Nucleus accumbens (tissue), 56 donors: ENCODE data around the gene FAM184A.

ENCODE experiments used
- DNase-seq, 56 donors: peaks; one replicate each; lab custom pipeline; 2025; lab: John Stamatoyannopoulos, UW

Gene FAM184A

DNA sequence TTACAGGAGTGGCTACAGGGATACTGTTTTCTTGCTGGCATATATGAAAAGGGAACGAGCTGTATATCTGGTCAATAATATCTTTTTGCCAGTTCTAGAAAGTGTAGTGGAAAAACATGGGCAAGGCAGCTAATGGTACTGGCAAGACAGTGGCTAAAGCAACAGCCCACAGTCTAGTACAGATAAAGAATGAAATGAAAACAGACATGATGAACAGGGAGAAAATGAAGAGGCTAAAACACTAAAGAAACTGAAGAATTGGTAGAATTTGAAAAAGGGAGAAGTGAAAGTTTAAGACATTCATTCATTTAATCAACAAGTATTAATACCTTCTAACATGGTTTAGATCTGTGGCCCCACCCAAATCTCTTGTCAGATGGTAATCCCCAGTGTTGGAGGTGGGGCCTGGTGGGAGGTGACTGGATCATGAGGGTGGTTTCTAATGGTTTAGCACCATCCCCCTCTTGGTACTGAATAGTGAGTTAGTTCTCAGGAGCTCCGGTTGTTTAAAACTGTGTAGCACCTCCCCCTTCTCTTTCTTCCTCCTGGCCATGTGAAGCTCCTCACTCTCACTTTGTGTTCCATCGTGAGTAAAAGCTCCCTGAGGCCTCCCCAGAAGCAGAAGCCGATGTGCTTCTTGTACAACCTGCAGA lies 18.1 kb downstream of the FAM184A start:
- no peak for DNase-seq

DNA sequence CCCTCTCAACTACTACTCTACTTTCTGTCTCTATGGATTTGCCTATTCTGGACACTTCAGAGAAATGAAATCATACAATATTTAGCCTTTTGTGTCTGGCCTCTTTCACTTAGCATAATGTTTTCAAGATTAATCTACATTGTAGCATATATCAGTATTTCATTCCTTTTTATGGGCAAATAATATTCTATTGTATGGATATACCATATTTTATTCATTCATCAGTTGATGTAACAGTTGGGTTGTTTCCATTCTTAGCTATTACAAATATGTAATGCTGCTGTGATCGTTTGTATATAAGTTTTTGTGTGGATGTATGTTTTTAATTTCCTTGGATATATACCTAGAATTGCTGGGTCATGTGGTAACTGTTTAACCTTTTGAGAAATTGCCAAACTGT lies 23.4 kb downstream of the FAM184A start:
- no peak for DNase-seq

DNA sequence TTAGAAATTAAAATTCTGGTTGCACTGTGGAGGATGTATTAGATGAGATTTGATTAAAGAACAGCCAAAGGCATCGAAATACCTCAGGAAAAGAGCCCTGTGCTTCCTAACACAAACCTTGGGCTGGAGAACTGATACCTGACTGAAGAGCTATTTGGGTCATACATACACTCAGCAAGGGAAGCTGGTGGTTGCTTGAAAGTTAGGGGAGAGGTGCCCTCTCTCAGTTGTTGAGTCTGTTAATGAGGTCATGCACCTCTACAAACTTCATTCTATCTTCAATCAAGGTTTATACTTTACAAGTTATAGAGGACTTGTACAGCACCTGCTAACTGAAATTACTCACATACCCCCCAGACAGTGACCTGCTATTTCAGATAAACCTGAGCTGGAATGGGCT lies 25.5 kb downstream of the FAM184A start:
- no peak for DNase-seq

DNA sequence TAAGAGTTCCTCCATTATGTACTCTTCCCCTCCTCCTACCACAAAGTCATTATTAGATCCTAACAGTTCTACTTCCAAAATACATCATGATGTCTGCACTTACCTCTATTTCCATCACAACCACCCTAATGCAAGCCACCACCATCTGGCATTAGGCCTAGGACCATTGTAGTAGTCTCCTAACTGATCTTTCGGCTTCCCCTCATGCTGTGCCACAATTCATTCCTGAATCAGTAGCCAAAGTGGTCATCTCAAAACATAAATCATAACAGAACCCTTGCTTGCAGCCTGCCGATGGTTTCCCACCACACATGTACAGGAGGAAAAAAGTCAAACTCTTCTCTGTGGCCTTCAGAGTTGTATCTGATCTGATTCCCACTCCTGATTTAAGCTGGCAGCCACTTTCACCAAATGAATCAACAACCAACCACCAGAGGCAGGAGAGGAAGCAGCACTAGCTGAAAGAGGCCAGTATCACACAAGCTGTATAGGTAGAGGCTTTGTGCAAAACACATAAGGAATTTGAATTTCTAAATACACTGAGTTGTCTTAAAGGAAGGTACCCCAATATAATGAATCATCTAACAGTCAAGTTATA lies 26.1 kb downstream of the FAM184A start:
- DNase-seq: no peak

DNA sequence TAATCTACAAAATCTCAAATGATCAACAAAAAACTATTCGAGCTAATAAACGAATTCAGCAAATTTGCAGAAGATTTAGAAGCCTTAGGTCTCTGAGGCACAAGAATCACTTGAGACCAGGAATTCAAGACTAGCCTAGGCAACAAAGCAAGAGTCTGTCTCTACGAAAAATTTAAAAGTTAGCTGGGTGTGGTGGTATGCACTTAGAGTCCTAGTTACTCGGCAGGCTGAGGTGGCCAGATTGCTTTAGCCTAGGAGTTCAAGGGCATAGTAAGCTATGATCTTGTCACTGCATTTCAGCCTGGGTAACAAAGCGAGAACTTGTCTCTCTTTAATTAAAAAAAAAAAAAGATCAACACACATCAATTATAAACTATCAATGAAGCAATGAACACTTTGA lies 34.2 kb downstream of the FAM184A start:
- no peak for DNase-seq

DNA sequence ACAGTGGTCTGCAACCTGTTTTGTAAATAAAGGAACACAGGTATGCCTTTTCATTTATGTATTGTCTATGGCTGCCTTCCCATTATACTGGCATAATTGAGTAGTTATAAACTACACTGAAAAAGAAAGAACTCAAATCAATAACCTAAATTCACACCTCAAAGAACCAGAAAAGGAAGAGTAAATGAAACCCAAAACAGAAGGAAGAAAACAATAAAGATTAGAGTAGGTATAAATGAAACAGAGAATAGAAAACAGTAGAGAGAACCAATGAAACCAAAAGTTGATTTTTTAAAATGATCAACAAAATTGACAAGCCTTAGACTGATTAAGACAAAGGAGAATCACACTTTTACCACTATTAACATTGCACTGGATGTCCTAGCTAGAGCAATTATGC lies 34.7 kb downstream of the FAM184A start:
- no peak for DNase-seq

DNA sequence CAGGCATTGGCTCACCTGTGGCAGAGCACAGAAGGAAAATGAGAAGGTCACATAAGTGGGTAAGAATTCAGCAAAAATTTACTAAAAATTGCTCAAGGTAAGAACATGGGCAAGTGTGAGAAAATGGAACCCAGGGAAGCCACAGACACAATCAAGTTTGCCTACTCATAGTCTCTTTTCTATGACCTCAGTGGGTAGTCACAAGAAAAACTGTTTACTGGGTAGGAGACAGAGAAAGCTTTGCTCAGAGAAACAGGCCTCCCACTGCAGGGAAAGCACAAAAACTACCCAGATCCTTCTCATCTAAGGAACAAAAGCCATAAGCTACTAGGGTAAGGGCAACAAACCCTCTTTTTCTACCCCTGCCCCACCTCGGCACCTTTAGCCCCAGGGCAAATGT lies 35.2 kb downstream of the FAM184A start:
- no peak for DNase-seq

DNA sequence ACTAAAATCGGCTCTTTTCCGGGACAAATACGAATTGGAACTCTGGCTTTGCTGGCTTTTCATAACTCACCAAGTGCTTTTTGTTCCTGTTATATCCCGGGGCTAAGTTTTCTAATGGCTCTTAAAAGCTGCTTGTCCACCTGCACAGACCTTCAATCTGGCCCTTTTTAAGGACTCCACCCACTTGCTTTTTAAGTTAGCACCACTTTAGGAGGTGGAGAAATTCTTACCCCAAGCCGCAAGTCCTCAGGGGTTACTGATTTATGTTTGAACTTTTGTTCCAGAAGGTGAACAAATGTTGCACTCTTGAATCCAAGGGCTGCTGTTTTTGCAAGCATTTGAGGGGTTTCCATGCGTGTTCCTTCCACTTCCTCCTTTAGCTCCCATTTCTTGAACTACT lies 37.8 kb downstream of the FAM184A start:
- no peak for DNase-seq

DNA sequence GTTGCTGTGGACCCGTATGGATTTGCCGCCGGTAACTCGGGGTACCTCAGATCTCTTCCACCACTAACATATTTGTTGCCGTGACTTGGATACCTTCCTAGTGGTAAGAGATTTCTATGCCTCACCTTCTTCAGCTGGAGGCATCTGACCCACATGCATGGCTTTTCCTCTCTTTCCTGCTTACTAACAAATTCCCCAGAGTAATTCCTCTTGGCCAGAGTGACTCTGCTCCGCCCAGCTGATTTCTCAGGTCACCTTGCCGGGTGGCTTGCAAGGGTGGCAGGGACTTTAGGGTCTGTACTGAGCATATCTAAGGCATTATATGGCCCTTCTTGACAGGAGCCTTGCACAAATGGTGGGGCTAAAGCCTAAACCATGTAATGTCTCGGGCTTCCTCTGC lies 38.2 kb downstream of the FAM184A start:
- DNase-seq: no peak

DNA sequence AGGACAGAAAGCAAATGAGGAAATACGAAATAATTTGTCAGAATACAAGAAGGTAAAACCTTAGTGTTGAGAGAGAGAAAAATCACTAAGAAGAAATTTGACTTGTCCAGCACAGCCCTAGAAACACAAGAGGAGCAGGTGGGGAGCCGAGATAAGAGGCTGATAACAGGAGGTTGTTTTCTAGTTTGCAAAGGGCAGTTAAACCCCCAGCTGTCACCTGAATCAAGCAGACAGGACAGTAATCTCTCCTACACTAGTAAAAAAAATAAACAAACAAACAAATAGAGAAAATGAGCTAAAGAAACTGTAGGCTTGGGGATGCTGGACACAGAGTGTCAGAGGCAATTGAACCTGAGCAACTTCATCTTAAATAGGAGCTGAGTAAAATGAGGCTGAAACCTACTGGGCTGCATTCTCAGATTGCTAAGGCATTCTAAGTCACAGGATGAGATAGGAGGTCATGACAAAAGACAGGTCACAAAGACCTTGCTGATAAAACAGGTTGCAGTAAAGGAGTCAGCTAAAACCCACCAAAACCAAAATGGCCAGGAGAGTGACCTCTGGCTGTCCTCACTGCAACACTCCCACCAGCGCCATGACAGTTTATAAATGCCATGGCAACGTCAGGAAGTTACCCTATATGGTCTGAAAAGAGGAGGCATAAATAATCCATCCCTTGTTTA lies 40.4 kb downstream of the FAM184A start:
- DNase-seq: no peak

DNA sequence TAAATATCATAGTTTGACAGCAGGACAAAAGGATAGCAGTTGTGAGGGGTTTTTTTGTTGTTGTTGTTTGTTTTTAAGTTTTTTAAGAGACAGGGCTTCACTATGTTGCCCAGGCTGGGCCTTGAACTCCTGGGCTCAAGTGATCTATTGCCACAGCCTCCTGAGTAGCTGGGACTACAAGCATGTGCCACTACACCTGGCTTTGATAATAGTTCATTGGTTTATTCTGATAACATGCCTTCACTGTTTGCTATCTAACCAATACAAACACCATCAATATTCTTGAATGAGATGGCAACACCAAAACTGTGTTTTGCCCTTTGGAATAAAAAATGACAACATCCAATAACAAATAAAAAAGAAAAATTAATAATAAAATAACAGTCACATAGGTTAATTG lies 41.2 kb downstream of the FAM184A start:
- DNase-seq: no peak

DNA sequence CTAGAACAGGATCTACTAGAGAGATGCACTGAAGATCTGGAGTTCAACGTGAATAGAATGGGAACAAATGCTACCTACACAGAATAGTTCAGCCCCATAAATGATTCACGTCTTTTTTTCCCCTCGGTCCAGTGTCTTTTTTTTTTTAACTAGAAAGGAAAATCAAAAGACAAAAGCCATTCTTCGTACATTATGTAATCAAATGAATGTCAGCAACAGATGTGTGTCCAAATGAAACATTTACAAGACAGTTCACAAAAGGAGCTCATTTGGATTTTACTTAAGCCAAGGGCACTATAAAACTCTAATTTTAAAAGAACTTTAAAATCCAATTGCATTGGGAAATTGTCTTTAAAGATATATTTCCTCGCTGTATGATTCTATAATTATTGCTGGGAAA lies 42.4 kb downstream of the FAM184A start:
- DNase-seq: no peak

DNA sequence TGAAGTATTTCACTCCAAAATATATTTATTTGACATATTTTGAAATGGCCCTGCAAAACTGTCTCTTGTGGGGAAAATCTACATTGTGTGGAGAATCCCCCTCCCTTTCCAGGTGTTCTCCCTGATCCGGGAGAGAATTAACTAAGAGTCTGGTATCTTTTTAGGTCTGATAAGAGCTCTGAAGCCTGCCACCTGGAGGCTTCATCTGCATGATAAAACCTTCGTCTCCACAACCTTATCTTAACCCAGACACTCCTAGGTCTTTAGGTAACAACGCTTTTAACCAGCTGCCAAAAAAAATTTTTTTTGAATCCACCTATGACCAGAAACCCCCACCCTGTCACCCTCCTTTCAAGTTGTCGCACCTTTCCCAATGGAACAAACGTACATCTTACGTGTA lies 43.0 kb downstream of the FAM184A start:
- no peak for DNase-seq

DNA sequence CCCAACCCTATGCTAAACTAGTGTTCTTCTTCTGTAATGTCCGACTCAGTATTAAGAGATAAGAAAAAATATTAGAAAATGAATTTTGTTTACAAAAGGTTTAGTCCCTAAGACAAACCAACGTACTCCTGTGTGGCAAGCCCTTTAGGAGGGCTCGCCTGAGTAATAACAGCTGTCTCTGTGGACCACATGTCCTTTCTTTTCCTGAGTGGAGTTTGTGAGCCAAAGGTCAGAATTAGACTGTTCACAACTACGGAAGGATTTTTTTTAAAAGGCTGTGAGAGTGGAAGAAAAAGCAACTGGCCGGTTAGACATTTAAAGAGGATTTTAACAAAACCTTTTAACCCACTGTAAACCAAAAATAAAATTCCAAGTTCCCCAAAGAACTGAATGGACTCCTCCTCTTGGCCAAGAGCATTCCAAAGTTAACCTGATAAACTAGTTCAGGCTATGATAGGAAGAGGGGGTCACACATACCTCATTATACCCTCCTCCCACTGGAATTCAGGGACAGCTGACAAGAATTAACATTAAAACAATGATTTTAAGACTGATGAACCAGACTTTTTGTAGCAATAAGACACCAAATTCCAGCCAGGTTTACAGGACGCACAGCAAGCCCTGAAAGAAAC lies 43.5 kb downstream of the FAM184A start:
- no peak for DNase-seq

DNA sequence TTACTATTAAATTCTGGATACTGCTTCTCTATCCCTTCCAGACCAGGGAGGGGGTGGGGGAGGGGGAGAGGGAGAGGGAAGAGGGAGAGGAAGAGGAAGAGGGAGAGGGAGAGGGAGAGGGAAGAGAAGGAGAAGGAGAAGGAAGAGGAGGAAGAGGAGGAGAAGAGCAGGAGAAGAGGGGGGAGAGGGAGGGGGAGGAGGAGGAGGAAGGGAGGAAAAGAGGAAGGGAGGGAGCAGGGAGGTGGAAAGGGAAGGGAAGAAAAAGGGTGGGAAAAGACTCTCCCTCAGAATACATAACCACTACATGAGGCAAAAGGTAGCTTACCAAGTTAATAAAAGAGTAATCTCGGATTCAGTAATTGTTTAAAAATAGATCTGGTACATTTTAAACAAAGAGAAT lies 46.0 kb downstream of the FAM184A start:
- no peak for DNase-seq

DNA sequence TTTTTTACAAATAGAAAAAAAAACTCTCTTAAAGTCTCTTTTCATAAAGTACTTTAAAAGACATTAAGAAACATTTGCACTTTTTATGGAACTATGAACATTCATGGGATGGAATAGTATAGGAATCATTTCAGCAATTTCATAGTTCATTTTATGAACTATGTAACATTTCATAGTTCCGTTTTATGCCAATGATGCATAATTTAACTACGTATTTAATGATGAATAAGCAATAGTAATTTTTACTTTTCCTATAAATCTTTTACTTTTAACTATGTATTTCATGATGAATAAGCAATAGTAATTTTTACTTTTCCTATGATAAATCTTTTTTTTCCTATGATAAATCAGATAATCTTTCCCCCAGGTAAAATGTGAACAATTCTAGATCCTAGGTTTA lies 47.7 kb downstream of the FAM184A start:
- no peak for DNase-seq

DNA sequence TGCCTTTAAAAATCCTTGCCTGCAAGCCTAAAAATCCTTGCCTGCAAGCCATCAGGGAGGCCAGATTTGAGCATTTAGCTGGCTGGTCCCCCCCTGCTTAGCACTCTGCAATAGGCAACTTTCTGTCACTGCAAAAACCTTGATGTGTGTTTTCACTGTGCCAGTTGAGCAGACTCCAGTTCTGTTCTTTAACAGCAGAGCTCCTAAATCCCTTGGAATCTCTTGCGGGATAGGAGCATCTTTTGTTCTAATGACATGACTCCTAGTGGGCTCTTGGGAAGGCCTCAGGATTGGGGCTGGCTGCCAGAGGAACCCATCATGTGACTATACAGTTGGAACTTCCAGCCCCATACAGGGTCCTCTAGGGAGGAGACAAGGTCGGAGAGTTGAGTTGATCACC lies 50.4 kb downstream of the FAM184A start:
- DNase-seq: peak in 1 of 56 donors; percentile 6

DNA sequence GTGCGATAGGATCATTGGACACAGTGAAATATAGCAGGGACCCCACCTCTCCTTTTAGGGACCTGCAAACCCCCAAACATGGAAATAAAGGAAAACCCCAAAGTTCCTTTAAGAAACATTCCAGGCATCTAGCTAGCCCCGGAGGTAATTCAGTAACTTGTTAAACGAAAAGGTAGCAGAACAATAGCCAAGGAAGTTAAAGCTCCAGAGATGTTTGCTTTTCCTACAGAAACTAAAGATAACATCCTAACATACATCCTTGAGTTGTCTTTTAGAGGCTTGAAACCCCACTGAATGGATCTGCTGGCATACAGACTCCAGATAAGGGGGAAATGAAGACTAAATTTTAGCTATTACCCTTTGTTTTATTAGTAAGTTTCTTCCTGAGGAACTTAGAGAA lies 51.0 kb downstream of the FAM184A start:
- DNase-seq: no peak

DNA sequence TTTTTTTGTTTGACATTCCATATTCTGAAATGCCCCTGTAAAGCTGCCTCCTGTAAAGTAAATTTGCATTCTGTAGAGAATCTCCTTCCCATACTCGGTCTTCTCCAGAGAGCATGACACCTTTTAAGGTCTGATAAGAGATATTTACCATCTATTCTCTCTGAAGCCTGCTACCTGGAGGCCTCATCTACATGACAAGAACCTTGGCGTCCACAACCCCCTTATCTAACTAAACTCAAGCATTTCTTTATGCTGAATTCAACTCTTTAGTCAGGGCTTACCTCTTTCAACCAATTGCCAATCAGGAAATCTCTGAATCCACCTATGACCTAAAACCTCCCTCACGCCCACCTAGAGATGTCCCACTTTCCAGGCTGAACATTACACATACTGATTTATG lies 51.6 kb downstream of the FAM184A start:
- DNase-seq: no peak

DNA sequence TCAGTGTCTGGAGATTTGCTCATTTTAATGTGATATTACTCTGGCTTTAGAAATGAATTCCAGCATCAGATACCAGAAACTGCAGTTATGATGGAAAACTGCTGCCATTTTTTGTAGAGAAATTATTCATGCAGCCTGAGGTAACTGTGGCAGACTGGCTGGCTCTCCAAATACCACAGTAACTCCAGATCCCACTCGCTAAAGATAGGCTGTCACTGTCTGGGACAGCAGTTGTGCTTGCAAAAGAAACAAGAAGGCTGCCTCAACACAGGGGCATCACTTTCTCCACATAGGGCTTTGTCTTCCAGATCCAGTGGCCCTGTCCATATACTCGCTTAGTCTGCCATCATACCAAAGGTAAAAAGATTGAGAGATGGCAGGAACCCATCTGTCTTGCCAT lies 52.7 kb downstream of the FAM184A start:
- DNase-seq: no peak

DNA sequence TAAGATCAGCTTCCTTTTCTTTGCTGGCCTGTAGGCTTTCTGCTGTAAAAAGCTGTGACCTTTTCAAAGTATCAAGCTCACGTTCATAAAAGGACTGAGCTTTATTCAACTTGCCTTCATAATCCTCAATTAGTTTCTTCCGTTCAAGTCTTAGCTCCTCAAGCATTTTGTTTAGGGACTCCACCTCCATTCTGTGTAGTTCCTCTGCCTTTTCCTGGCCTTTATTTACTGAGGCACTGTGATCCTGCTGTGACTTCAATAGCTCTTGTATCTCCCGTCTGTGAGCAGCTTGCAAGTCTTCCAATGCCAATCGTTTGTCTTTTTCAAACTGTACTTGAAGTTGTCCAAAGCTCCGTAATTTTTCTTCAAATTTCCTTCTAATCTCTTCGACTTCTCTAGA lies 54.4 kb downstream of the FAM184A start:
- no peak for DNase-seq

DNA sequence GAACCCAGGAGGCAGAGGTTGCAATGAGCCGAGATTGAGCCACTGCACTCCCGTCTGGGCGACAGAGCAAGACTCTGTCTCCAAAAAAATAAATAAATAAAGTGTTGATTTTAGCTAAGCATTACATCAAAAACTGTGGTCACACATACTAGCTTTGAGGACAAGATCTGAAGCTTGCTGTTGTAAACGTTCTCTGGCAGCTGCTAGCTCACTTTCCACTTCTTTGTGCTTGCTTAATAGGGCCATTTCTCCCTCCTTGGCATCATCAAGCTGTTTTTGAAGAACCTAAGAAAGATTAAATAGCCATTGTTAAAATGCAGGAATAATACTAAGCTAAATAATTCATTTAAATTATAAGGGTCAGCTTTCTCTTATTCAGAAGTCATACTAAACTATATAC lies 55.7 kb downstream of the FAM184A start:
- DNase-seq: peak in 8 of 56 donors; percentile 2 to 61 (median 10)
